SJSA1 (cell line): ENCODE measurements around the gene RECQL5. TPM values are rescaled to one million over a fixed set of nuclear protein-coding genes. Genes with fewer than 3 reads are reported as not detected.

Experiments
- DNase-seq, 2 experiments: peaks; one replicate each; pipeline ENCODE4 v3.0.0-alpha.2; 2015 to 2020; ENCODE audit warnings: low spot score in 2 of 2, low read depth in 1 of 2
- H3K27ac ChIP-seq: fragments of 250-450 bp; sonication (Bioruptor Pico); 2 replicates; pipeline ENCODE4 v1.5.1; 2020; ENCODE audit warnings: mild to moderate bottlenecking, moderate library complexity
- H3K27me3 ChIP-seq: fragments of 250-450 bp; sonication (Bioruptor Pico); replicated peaks from 2 replicates; pipeline ENCODE4 v1.5.1; 2020; ENCODE audit warnings: mild to moderate bottlenecking, moderate library complexity
- H3K36me3 ChIP-seq: fragments of 250-450 bp; sonication (Bioruptor Pico); 2 replicates; pipeline ENCODE4 v1.5.1; 2020; ENCODE audit warnings: mild to moderate bottlenecking
- H3K4me1 ChIP-seq: fragments of 250-450 bp; sonication (Bioruptor Pico); replicated peaks from 2 replicates; pipeline ENCODE4 v1.6.1; 2021; ENCODE audit warnings: mild to moderate bottlenecking
- H3K4me3 ChIP-seq: fragments of 250-450 bp; sonication (Bioruptor Pico); 2 replicates; pipeline ENCODE4 v1.5.1; 2020; ENCODE audit warnings: mild to moderate bottlenecking
- H3K9me3 ChIP-seq: fragments of 250-450 bp; sonication (Bioruptor Pico); replicated peaks from 2 replicates; pipeline ENCODE4 v1.5.1; 2020; ENCODE audit warnings: mild to moderate bottlenecking
- total RNA-seq: library from RNA; depleted of rRNA; stranded (reverse); fragments of >200 nt; shearing (Covaris generic); gene quantifications from 2 replicates; pipeline ENCODE4 v1.2.3, GENCODE V29; 2014

RECQL5 gene
- total RNA-seq, 1 experiment from 2014 or later: 15.7 TPM

DNA sequence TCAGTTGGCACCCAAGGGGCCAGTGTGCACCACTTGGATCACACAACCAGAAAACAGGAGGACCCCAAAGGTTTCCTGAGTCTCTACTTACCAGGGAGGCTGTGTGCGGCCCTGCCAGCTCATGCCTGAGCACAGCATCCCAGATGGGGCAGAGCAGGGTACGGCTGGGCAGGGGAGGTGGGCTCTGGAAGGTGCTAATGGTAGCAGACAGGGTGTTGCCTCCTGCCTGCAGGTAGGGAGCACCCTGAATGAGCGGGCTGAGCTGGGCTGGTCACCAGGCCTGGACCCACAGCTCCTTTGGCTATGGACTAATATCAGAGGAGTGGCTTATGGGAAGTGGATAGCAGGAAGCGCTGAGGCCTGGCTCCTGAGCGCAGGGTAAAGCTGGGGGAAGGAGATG is 14.6 kb downstream of the RECQL5 start:
- Histone ChIP-seq H3K36me3 (peaks cover 51% of the 10 kb centered on the region), H3K27me3 (no peaks in the 10 kb centered on the region), H3K4me3 (no peak overlapping the region), H3K27ac (no peak overlapping the region), H3K4me1 (no peaks in the 10 kb centered on the region), H3K9me3 (no peaks in the 10 kb centered on the region)
- no peak for DNase-seq

DNA sequence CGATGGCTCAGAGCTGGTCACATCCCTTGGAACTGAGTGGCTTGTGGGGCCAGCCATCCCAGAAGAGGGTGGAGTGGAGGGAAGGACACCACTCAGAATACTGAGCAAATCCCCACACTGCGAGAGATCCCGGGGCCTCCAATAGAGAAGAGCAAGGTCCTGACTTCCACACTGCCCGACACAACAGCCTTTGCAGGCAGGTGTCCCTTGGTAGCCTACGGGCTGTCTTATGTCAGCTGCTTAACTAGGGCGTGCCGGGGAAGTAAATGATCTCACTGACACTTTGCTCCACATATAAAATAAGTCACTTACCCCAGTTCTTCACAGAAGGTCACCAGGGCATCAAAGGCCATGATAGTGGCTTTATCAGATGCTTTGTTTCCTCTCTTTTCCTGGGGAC is 16.1 kb downstream of the RECQL5 start:
- peaks cover 43% of the 10 kb centered on the region for H3K36me3 ChIP-seq
- H3K27me3 ChIP-seq: no peaks in the 10 kb centered on the region
- H3K4me3 ChIP-seq: no peak overlapping the region
- DNase-seq: no peak
- no peak overlapping the region for H3K27ac ChIP-seq
- no peaks in the 10 kb centered on the region for H3K4me1 ChIP-seq
- H3K9me3 ChIP-seq: no peaks in the 10 kb centered on the region

DNA sequence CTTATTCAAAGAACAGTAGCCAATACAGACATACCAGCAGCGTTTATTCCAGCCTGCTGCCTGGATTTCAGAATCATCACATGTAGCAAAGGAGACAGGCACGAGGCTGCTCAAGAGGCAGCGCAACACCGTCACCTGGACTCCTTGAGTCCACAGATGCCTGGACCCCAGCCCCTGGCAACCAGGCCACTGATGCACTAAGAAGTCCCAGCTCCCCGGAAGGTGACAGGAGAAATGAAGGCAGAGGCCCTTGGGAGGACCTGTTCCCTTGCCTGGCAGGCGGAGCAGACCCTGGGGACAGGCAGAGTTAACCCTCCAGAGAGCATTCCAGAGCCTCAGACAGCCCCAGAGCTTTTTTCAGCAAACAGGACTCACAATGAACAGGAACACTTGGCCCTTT is 17.3 kb downstream of the RECQL5 start:
- H3K36me3 ChIP-seq: peaks cover 38% of the 10 kb centered on the region
- H3K27ac ChIP-seq: no peak overlapping the region
- H3K4me3 ChIP-seq: no peak overlapping the region
- H3K9me3 ChIP-seq: no peaks in the 10 kb centered on the region
- DNase-seq: no peak
- no peaks in the 10 kb centered on the region for H3K4me1 ChIP-seq
- H3K27me3 ChIP-seq: no peaks in the 10 kb centered on the region

DNA sequence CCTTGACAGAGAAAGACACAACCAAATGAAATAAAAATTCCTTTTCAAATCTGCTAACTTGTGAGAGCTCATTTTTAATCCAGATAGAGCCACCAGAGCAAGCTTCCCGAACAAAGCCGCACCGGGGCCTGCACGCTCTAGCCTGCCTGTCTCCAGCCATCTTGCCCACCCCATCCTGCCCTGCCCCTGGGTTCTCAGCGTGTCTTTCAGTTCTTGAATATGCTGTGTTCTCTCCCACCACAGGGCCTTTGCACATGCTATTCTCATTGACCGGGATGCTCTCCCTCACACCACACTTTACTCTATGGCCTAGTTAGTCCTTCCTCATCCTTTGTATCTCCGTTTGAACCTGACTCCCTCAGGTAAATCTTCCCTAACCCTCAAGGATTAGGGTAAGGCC is 19.0 kb downstream of the RECQL5 start:
- H3K27ac ChIP-seq: no peak overlapping the region
- H3K9me3 ChIP-seq: no peaks in the 10 kb centered on the region
- DNase-seq: no peak
- H3K4me1 ChIP-seq: no peaks in the 10 kb centered on the region
- no peaks in the 10 kb centered on the region for H3K27me3 ChIP-seq
- H3K4me3 ChIP-seq: no peak overlapping the region
- peaks cover 43% of the 10 kb centered on the region for H3K36me3 ChIP-seq

DNA sequence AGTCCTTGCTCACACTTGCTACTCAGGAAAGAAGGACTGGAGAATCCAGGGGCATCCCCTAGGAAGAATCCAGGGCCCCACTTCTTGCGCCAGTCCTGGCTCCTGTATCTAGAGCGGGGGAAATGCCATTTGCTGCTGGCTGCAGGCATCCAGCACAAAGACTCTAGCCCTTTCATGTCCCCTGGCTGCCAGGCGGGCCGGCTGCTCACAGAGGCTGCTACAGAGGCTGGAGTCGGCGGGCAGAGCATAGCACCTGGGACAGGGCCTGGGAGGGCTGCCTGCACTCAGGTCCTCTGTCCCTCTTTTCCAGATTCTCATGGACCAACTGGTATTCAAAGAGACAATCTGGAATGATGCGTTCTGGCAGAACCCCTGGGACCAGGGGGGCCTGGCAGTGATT is 19.9 kb downstream of the RECQL5 start:
- Histone ChIP-seq H3K36me3 (peaks cover 41% of the 10 kb centered on the region), H3K9me3 (no peaks in the 10 kb centered on the region), H3K4me3 (no peak overlapping the region), H3K27me3 (no peaks in the 10 kb centered on the region), H3K4me1 (no peaks in the 10 kb centered on the region), H3K27ac (no peak overlapping the region)
- no peak for DNase-seq

DNA sequence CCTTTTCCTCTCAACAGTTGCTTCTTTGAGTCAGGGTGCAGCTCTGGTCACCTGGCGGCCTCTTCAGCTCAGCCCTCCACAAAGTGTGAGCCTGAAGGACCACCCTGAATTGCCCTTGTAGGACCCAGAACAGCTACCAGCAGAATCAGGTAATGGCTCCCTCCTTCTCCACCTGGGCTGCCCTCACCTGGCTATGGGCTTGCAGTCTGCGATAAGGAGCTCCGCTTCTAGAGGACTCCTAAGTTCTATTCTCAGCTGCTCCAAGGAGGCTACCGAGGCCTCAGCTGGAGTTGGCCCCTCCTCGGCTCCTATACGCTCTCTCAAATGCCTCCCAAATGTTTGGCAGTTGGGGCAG is 20.3 kb downstream of the RECQL5 start:
- no peaks in the 10 kb centered on the region for H3K27me3 ChIP-seq
- peaks cover 43% of the 10 kb centered on the region for H3K36me3 ChIP-seq
- no peak overlapping the region for H3K27ac ChIP-seq
- H3K4me3 ChIP-seq: no peak overlapping the region
- DNase-seq: no peak
- H3K9me3 ChIP-seq: no peaks in the 10 kb centered on the region
- no peaks in the 10 kb centered on the region for H3K4me1 ChIP-seq

DNA sequence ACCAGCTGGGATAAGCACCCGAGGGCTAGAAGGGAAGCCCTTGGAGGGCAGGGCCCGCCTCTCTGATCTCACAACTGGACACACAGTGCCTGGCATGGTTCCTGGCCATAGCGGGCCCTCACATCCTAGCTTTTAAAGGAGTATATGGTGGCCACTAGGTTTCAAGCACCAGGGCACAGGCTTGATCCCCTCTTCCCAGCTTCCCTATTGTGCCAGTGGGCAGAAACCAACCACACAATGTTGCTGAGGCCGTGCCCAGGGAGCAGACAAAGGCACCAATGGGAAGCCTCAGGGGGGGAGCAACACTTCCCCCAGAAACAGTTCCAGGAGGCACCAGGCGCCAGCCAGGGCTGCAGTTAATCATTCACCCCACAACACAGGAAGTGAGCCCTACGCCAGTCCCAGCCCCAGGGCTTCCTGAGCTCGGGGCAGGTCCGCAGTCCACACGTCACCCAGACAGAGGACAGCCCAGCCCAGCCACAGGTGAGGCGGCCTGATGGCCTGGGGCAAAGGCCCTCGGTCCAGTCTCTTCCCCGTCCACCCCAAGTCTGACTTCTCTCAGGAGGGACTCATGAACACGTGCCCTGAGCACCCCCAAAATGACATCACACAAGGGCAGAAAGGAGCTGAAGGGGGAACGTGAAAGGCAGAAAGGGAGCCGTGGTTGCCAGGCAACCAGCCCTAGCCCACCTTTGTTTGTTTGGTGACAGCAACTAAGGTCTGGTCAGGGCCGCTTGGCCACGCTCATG is 20.9 kb downstream of the RECQL5 start:
- H3K27me3 ChIP-seq: no peaks in the 10 kb centered on the region
- peaks cover 43% of the 10 kb centered on the region for H3K36me3 ChIP-seq
- H3K4me3 ChIP-seq: no peak overlapping the region
- no peak for DNase-seq
- no peaks in the 10 kb centered on the region for H3K9me3 ChIP-seq
- H3K4me1 ChIP-seq: no peaks in the 10 kb centered on the region
- H3K27ac ChIP-seq: no peak overlapping the region

DNA sequence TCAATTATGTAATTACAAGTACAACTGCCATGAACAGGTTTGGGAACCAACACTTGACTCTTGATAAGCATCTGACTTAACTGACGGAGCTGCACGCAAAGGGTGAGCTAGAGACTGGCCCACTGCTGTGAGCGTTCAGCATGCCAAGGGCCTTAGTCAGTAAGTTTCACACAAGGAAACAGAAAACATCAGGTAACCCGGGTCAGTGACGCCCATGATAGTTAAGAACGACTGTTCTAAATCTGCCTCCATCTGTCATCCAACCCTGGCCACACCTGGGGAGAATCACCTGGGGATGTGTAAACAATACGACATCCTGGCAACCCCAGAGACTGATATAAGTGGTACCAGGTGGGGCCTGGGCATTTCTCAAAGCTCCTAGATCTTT is 21.5 kb downstream of the RECQL5 start:
- no peaks in the 10 kb centered on the region for H3K9me3 ChIP-seq
- H3K4me1 ChIP-seq: no peaks in the 10 kb centered on the region
- DNase-seq: no peak
- H3K36me3 ChIP-seq: peaks cover 43% of the 10 kb centered on the region
- H3K27me3 ChIP-seq: no peaks in the 10 kb centered on the region
- H3K4me3 ChIP-seq: no peak overlapping the region
- H3K27ac ChIP-seq: no peak overlapping the region

DNA sequence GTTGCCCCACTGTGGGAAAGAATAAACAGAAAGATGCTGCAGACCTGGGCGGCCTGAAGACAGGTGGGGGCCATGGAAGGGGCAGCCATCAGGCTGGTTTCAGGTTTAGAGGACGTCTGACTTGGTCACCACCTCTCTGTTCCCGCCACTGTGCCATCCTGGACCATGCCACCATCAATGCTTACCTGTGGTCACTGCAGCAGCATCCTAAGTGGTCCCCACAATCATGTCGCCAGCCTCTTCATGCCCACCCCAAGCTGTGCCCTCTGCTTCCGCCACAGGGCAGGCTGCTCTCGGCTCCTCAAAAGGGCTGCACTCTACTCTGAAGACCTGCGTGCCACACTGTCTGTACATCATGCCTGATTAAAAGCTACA is 23.3 kb downstream of the RECQL5 start:
- DNase-seq: no peak
- Histone ChIP-seq H3K27ac (no peak overlapping the region), H3K27me3 (no peaks in the 10 kb centered on the region), H3K36me3 (peaks cover 37% of the 10 kb centered on the region), H3K4me3 (no peak overlapping the region), H3K4me1 (no peaks in the 10 kb centered on the region), H3K9me3 (no peaks in the 10 kb centered on the region)

DNA sequence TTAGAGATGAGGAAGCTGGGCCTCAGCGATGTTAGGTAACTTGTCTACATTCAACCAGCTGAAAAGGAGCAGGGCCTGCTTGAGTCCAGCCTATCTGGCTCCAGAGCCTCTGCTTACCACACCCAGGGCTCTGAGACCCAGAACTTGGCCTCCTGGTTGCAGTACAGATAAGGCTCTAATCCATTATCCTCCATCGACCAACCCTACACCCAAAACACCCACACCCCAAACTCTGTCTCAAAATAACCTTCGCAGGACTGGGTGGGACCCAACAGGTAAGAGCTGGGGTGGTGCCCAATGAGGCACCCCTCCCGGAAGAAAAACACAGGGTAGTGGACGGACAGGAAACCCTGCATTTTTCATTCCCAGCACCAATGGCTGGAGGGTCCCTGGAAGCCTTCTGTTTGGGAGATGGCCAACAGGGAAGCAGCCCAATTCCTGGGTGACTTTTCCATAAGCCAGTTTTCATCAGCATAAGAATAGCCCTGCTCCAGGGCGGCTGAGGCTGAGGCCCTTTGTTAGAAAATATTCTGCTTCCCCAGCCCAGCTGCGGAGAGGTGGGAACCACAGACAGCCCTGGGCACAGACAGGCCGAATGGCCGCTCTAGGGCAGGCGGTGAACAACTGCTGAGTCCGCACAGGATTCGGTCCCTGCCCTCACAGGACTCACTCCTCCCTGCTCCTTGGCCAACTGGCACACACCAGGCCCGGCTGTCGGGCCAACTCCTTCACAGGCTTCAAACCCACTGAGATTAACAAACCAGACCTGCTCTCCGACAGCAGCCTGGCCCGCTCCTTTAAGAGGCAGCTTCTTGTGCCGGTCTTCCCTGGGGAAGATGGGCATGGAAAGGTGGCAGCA is 23.9 kb downstream of the RECQL5 start:
- no peaks in the 10 kb centered on the region for H3K4me1 ChIP-seq
- H3K4me3 ChIP-seq: no peak overlapping the region
- no peak for DNase-seq
- peaks cover 42% of the 10 kb centered on the region for H3K36me3 ChIP-seq
- H3K27ac ChIP-seq: no peak overlapping the region
- H3K9me3 ChIP-seq: no peaks in the 10 kb centered on the region
- H3K27me3 ChIP-seq: no peaks in the 10 kb centered on the region

DNA sequence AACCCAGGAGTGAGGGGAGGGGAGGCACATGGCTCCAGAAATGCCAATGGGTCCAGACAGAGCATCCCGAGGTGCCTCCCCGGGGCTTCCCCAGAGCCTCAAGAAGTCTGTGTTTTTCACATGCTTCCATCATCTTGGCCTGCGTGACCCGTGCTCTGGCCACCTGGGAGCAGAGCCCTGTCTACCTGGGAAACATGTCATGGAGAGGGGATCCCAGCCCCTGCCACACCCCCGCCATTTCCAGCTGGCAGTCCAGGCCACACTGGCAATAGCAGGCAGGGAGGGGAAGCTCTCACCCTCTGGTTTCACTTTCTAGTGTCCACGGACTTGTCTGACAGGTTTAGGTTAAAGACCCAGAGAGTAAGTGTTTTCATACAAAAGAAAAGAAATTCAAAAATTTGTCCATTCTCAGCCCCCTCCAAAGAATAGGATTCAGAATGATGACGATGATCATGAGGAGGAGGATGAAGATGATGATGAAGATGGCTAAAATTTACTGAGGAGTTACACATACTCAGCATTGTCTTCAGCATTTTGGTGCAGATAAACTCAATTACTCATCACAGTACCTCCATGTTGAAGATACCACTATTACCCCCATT is 24.7 kb downstream of the RECQL5 start:
- Histone ChIP-seq H3K27ac (no peak overlapping the region), H3K36me3 (peaks cover 42% of the 10 kb centered on the region), H3K9me3 (no peaks in the 10 kb centered on the region), H3K4me3 (no peak overlapping the region), H3K27me3 (no peaks in the 10 kb centered on the region), H3K4me1 (no peaks in the 10 kb centered on the region)
- DNase-seq: no peak

DNA sequence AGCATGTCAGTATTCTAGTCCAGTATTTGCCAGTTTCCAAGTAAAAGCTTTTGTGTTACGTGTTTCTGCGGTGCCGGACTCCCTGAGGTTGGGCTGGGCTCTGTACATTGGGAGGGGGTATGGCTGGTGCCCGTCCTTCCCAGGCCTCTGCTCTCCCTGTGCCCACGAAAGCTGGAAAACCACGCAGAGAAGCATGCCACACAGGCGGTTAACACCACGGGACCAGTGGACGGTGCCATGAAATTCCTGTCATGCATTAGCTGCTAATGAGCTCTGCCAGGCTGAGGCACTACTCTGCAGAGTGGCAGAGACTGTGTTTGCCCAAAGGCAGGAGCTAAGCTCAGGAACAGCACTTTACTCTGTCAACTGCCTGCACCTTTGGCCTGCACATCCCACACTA is 25.6 kb downstream of the RECQL5 start:
- no peaks in the 10 kb centered on the region for H3K9me3 ChIP-seq
- H3K4me1 ChIP-seq: no peaks in the 10 kb centered on the region
- no peak overlapping the region for H3K4me3 ChIP-seq
- no peak overlapping the region for H3K27ac ChIP-seq
- H3K36me3 ChIP-seq: peaks cover 42% of the 10 kb centered on the region
- no peak for DNase-seq
- H3K27me3 ChIP-seq: no peaks in the 10 kb centered on the region

DNA sequence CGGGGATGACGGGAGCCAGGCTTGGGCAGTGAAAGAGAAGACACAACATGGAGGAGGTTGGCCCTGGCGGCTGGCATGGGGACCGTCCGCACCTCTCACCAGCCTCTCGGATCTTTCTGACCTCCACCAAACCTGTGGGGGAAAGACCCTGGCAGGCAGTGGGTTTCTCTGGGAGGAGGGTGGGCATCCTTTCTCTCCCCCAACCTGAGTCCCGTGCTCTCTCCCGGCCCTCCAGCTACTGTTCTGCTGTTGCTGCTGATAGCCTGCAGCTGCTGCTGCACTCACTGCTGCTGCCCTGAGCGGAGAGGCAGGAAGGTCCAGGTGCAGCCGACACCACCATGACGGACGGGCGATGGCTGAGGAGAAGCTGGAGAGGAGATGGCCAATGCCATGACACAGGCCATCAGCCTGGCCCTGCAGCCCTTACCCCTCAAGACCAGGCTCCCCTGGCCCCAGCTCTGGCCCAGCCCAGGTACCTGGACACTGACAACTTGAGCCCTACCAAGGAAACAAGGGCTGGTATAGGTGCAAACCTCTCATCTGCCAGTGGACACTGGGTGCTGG is 26.3 kb downstream of the RECQL5 start:
- Histone ChIP-seq H3K36me3 (peaks cover 42% of the 10 kb centered on the region), H3K9me3 (no peaks in the 10 kb centered on the region), H3K4me3 (no peak overlapping the region), H3K4me1 (no peaks in the 10 kb centered on the region), H3K27me3 (no peaks in the 10 kb centered on the region), H3K27ac (no peak overlapping the region)
- DNase-seq: no peak
